K562 (cell line): ENCODE measurements around the gene WNT8A. TPM values are rescaled to one million over a fixed set of nuclear protein-coding genes. Genes with fewer than 3 reads are reported as not detected.
A peak's percentile ranks its signal among the peaks of the same experiment; 100 is the strongest.

Experiments used
- EP300 ChIP-seq: IDR thresholded peaks from 2 replicates; pipeline ENCODE4 v1.6.1; 2012; ENCODE audit warnings: low read length, improper control_type of control experiment
- ETV1 ChIP-seq: fragments of 450-650 bp; conservative IDR thresholded peaks from 2 replicates; pipeline ENCODE4 v1.6.1; 2016; ENCODE audit warnings: missing genetic modification characterization, control low read depth, low read depth, missing compliant biosample characterization
- YY1 ChIP-seq, 3 experiments: IDR thresholded peaks; 2 replicates each; pipeline ENCODE4 v1.6.1; 2011; ENCODE audit warnings: low read length in 2 of 3, mild to moderate bottlenecking in 2 of 3, moderate library complexity in 2 of 3, borderline replicate concordance in 1 of 3, control low read depth in 1 of 3, low read depth in 1 of 3; ENCODE audit not compliant: insufficient read depth in 3 of 3, insufficient replicate concordance in 2 of 3, control insufficient read depth in 1 of 3, insufficient read length in 1 of 3; ENCODE audit errors: extremely low read depth in 1 of 3
- ZNF224 ChIP-seq: sonication (generic); formaldehyde crosslinking; IDR thresholded peaks from 2 replicates; pipeline ENCODE4 v1.8.0; 2022; ENCODE audit warnings: mild to moderate bottlenecking, missing genetic modification reagents
- polyA plus RNA-seq, 8 experiments: library from polyadenylated mRNA; depleted of rRNA in 4 of 8; stranded (reverse) in 5 of 8; unstranded in 3 of 8; fragments of >200 nt; fragmentation: Nextera tagmentation in 2 of 8; fragmentation: Illumina TruSeq in 1 of 8; extraction: Ambion mirVana in 2 of 8; extraction: Trizol in 1 of 8; gene quantifications; 2 replicates each; pipeline versions ENCODE4 v1.2.1 to v1.2.3, GENCODE V29; 2011 to 2014; ENCODE audit warnings: inconsistent platforms in 1 of 8, missing spikeins in 1 of 8
- total RNA-seq, 7 experiments: library from RNA; depleted of rRNA in 6 of 7; stranded (reverse); fragments of >200 nt in 6 of 7; fragmentation: Illumina TruSeq in 2 of 7; extraction: Trizol in 2 of 7; gene quantifications; 2 replicates each; pipeline versions ENCODE4 v1.2.1 to v1.2.3, GENCODE V29; 2011 to 2021; ENCODE audit warnings: low replicate concordance in 1 of 7
- TF ChIP-seq, protein P1 (sequence below): fragments of 450-650 bp; conservative IDR thresholded peaks from 2 replicates; pipeline ENCODE4 v1.6.1; 2016; ENCODE audit warnings: missing genetic modification characterization, low read depth, mild to moderate bottlenecking, missing compliant biosample characterization, moderate library complexity
- TF ChIP-seq, protein P2 (sequence below): IDR thresholded peaks from 2 replicates; pipeline ENCODE4 v1.6.1; 2011; ENCODE audit warnings: borderline replicate concordance, low read depth, mild to moderate bottlenecking, moderate library complexity, low read length; ENCODE audit not compliant: insufficient read depth, poor library complexity, severe bottlenecking
- TF ChIP-seq, protein P3 (sequence below), 2 experiments: IDR thresholded peaks in 1 of 2; conservative IDR thresholded peaks in 1 of 2; 2 replicates each; pipeline ENCODE4 v1.6.1; 2016; ENCODE audit warnings: low read depth in 2 of 2, mild to moderate bottlenecking in 1 of 2, missing compliant biosample characterization in 1 of 2, missing genetic modification characterization in 1 of 2, moderate library complexity in 1 of 2
- TF ChIP-seq, protein P4 (sequence below): sonication (generic); formaldehyde crosslinking; IDR thresholded peaks from 2 replicates; pipeline ENCODE4 v1.8.0; 2023; ENCODE audit warnings: missing genetic modification reagents, mild to moderate bottlenecking, borderline replicate concordance
- TF ChIP-seq, protein P5 (sequence below): fragments of 250-450 bp; sonication (Bioruptor Pico); IDR thresholded peaks from 2 replicates; pipeline ENCODE4 v1.8.0; 2021; ENCODE audit warnings: borderline replicate concordance, mild to moderate bottlenecking, moderate library complexity; ENCODE audit not compliant: poor library complexity, severe bottlenecking

Gene WNT8A
- total and polyA plus RNA-seq, 9 of the 15 experiments (the other 6 are each of a cell fraction or from before 2014, with no cell fraction given), result not detected

DNA sequence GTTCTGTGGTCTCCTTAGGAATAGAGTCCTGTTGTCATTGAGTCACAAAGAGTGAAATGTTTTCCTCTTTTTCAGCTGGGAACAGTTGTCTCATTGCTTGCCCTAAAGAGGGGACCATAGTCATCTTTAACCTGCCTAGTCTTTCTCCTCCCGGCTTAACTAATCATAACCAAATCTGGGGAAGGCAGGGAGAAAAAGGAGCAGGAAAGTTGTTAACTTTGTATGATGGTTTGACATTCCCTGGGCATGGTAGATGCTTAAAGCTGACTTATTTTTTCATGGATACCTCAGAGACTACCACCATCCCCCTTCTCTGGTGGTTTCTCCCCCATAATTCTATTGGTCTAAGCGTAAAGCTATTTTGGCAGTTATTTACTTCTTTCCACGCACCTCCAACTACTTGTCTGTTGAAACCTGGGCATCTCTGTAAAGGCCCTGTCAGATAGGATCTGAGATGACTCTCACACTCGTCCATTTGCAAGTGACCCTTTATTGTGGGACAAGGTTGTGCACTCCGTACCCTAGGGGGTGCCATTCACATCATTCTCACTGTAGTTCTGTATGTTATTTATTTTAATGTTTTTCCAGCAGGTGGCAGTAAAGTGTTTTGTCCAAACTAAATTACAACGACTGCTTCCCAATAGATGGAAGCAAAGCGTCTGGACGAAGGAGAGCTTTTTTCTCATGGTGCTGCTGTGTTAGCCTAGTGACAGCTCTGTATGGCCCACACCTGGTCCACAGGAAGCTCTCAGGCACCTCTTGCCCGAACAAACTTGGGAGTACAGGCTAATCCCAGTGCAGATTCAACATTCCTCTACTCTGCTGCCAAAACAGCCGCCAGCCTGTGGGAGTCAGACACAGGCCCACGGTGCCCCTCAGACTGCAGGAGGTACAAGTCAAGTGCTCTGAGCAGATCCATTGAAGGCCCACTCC is 48.0 kb upstream of the WNT8A start (continued):
- TF ChIP-seq, protein P1, sequence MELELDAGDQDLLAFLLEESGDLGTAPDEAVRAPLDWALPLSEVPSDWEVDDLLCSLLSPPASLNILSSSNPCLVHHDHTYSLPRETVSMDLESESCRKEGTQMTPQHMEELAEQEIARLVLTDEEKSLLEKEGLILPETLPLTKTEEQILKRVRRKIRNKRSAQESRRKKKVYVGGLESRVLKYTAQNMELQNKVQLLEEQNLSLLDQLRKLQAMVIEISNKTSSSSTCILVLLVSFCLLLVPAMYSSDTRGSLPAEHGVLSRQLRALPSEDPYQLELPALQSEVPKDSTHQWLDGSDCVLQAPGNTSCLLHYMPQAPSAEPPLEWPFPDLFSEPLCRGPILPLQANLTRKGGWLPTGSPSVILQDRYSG, result no peak
- TF ChIP-seq, protein P2, sequence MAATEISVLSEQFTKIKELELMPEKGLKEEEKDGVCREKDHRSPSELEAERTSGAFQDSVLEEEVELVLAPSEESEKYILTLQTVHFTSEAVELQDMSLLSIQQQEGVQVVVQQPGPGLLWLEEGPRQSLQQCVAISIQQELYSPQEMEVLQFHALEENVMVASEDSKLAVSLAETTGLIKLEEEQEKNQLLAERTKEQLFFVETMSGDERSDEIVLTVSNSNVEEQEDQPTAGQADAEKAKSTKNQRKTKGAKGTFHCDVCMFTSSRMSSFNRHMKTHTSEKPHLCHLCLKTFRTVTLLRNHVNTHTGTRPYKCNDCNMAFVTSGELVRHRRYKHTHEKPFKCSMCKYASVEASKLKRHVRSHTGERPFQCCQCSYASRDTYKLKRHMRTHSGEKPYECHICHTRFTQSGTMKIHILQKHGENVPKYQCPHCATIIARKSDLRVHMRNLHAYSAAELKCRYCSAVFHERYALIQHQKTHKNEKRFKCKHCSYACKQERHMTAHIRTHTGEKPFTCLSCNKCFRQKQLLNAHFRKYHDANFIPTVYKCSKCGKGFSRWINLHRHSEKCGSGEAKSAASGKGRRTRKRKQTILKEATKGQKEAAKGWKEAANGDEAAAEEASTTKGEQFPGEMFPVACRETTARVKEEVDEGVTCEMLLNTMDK, result peak; percentile 80
- TF ChIP-seq ETV1 (tag) (no peak), EP300 (peak; percentile 45; the same call in 1 of the 2 replicates), YY1 (IDR thresholded peaks at IDR 0.05; ENCODE audit: borderline replicate concordance in 1 of 3, control insufficient read depth in 1 of 3, extremely low read depth in 1 of 3, insufficient read depth in 3 of 3, insufficient read length in 1 of 3, insufficient replicate concordance in 2 of 3, low read depth in 1 of 3, low read length in 2 of 3) (peak in 1 of 3 experiments; percentile 57), ZNF224 (no peak)
- TF ChIP-seq, protein P3, sequence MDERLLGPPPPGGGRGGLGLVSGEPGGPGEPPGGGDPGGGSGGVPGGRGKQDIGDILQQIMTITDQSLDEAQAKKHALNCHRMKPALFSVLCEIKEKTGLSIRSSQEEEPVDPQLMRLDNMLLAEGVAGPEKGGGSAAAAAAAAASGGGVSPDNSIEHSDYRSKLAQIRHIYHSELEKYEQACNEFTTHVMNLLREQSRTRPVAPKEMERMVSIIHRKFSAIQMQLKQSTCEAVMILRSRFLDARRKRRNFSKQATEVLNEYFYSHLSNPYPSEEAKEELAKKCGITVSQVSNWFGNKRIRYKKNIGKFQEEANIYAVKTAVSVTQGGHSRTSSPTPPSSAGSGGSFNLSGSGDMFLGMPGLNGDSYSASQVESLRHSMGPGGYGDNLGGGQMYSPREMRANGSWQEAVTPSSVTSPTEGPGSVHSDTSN (CRISPR knock-in tag; IDR thresholded peaks at IDR 0.05; ENCODE audit: low read depth), result no peak
- TF ChIP-seq, protein P3 (tag; conservative IDR thresholded peaks at IDR 0.05; ENCODE audit: low read depth), result peak; percentile 46; the same call in 1 of the 2 replicates
- TF ChIP-seq, protein P4, sequence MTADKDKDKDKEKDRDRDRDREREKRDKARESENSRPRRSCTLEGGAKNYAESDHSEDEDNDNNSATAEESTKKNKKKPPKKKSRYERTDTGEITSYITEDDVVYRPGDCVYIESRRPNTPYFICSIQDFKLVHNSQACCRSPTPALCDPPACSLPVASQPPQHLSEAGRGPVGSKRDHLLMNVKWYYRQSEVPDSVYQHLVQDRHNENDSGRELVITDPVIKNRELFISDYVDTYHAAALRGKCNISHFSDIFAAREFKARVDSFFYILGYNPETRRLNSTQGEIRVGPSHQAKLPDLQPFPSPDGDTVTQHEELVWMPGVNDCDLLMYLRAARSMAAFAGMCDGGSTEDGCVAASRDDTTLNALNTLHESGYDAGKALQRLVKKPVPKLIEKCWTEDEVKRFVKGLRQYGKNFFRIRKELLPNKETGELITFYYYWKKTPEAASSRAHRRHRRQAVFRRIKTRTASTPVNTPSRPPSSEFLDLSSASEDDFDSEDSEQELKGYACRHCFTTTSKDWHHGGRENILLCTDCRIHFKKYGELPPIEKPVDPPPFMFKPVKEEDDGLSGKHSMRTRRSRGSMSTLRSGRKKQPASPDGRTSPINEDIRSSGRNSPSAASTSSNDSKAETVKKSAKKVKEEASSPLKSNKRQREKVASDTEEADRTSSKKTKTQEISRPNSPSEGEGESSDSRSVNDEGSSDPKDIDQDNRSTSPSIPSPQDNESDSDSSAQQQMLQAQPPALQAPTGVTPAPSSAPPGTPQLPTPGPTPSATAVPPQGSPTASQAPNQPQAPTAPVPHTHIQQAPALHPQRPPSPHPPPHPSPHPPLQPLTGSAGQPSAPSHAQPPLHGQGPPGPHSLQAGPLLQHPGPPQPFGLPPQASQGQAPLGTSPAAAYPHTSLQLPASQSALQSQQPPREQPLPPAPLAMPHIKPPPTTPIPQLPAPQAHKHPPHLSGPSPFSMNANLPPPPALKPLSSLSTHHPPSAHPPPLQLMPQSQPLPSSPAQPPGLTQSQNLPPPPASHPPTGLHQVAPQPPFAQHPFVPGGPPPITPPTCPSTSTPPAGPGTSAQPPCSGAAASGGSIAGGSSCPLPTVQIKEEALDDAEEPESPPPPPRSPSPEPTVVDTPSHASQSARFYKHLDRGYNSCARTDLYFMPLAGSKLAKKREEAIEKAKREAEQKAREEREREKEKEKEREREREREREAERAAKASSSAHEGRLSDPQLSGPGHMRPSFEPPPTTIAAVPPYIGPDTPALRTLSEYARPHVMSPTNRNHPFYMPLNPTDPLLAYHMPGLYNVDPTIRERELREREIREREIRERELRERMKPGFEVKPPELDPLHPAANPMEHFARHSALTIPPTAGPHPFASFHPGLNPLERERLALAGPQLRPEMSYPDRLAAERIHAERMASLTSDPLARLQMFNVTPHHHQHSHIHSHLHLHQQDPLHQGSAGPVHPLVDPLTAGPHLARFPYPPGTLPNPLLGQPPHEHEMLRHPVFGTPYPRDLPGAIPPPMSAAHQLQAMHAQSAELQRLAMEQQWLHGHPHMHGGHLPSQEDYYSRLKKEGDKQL (CRISPR knock-in tag), result no peak
- TF ChIP-seq, protein P5, sequence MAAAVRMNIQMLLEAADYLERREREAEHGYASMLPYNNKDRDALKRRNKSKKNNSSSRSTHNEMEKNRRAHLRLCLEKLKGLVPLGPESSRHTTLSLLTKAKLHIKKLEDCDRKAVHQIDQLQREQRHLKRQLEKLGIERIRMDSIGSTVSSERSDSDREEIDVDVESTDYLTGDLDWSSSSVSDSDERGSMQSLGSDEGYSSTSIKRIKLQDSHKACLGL (CRISPR knock-in tag), result no peak
